WTC11 (cell line): ENCODE measurements around the gene HSD17B14. TPM values are rescaled to one million over a fixed set of nuclear protein-coding genes. Genes with fewer than 3 reads are reported as not detected.

Experiments
- ATAC-seq: fragments of 200-7000 bp; cut with Tn5 transposase; 2 replicates; pipeline ENCODE4 v1.10.0; 2021; ENCODE audit warnings: mild to moderate bottlenecking, moderate library complexity
- CTCF ChIA-PET: fragments of 300-600 bp; sonication (Branson Sonifier 250); formaldehyde crosslinking; loops from one replicate; lab custom pipeline; 2021; ENCODE audit warnings: antibody characterized with exemption; lab: Charles Lee
- POLR2A ChIA-PET: fragments of 350-600 bp; sonication (Branson Sonifier 250); formaldehyde crosslinking; loops from one replicate; lab custom pipeline; 2021; ENCODE audit warnings: antibody characterized with exemption; lab: Charles Lee
- DNase-seq: peaks from one replicate; pipeline ENCODE4 v3.0.0; 2021; ENCODE audit warnings: low spot score
- H3K27ac Mint-ChIP-seq: 2 replicates; pipeline ENCODE4 v1.8.0; 2021; ENCODE audit warnings: mixed read lengths
- H3K27me3 Mint-ChIP-seq: 2 replicates; pipeline ENCODE4 v1.8.0; 2021; ENCODE audit warnings: low read depth, mild to moderate bottlenecking, moderate library complexity, mixed read lengths
- H3K36me3 Mint-ChIP-seq: 2 replicates; pipeline ENCODE4 v1.8.0; 2021; ENCODE audit warnings: mixed read lengths
- H3K4me1 Mint-ChIP-seq: 2 replicates; pipeline ENCODE4 v1.8.0; 2022; ENCODE audit warnings: mixed read lengths
- H3K4me3 Mint-ChIP-seq: 2 replicates; pipeline ENCODE4 v1.8.0; 2021; ENCODE audit warnings: mild to moderate bottlenecking, moderate library complexity, mixed read lengths
- H3K9me3 Mint-ChIP-seq: 2 replicates; pipeline ENCODE4 v1.8.0; 2021; ENCODE audit warnings: mixed read lengths
- ETV6 ChIP-seq: sonication (generic); formaldehyde crosslinking; IDR thresholded peaks from 2 replicates; pipeline ENCODE4 v1.8.1; 2022; ENCODE audit warnings: mild to moderate bottlenecking, missing genetic modification reagents
- GRHL2 ChIP-seq: fragments of 250-450 bp; sonication (Bioruptor Pico); IDR thresholded peaks from 2 replicates; pipeline ENCODE4 v1.8.0; 2022; ENCODE audit warnings: mild to moderate bottlenecking, moderate library complexity; ENCODE audit not compliant: insufficient replicate concordance, severe bottlenecking
- NFATC4 ChIP-seq: fragments of 250-450 bp; sonication (Bioruptor Pico); IDR thresholded peaks from 2 replicates; pipeline ENCODE4 v1.9.0; 2021; ENCODE audit warnings: mild to moderate bottlenecking
- NFE2L1 ChIP-seq: sonication (generic); formaldehyde crosslinking; IDR thresholded peaks from 2 replicates; pipeline ENCODE4 v1.8.1; 2023; ENCODE audit warnings: missing genetic modification reagents
- NR1H2 ChIP-seq: sonication (generic); formaldehyde crosslinking; IDR thresholded peaks from 2 replicates; pipeline ENCODE4 v1.9.0; 2021; ENCODE audit warnings: mild to moderate bottlenecking, moderate library complexity, missing genetic modification reagents
- NR2C2 ChIP-seq: sonication (generic); formaldehyde crosslinking; IDR thresholded peaks from 2 replicates; pipeline ENCODE4 v1.8.0; 2022; ENCODE audit warnings: mild to moderate bottlenecking, missing genetic modification reagents
- SOX15 ChIP-seq: fragments of 250-450 bp; sonication (Bioruptor Pico); IDR thresholded peaks from 2 replicates; pipeline ENCODE4 v1.9.0; 2021; ENCODE audit warnings: mild to moderate bottlenecking
- ZBTB21 ChIP-seq: sonication (generic); formaldehyde crosslinking; IDR thresholded peaks from 2 replicates; pipeline ENCODE4 v1.8.1; 2023; ENCODE audit warnings: mild to moderate bottlenecking, missing genetic modification reagents, borderline replicate concordance
- ZNF138 ChIP-seq: sonication (generic); formaldehyde crosslinking; conservative IDR thresholded peaks from 2 replicates; pipeline ENCODE4 v1.8.1; 2022; ENCODE audit warnings: mild to moderate bottlenecking, moderate library complexity, missing genetic modification reagents
- total RNA-seq: library from RNA; stranded (reverse); gene quantifications from 3 replicates; pipeline ENCODE4 v1.2.3, GENCODE V29; 2021
- TF ChIP-seq, protein P1 (sequence below): sonication (generic); formaldehyde crosslinking; conservative IDR thresholded peaks from 2 replicates; pipeline ENCODE4 v1.8.1; 2022; ENCODE audit warnings: mild to moderate bottlenecking, missing genetic modification reagents
- TF ChIP-seq, protein P2 (sequence below): sonication (generic); formaldehyde crosslinking; IDR thresholded peaks from 2 replicates; pipeline ENCODE4 v1.8.0; 2023; ENCODE audit warnings: missing genetic modification reagents, mild to moderate bottlenecking, borderline replicate concordance
- TF ChIP-seq, protein P3 (sequence below): sonication (generic); formaldehyde crosslinking; IDR thresholded peaks from 2 replicates; pipeline ENCODE4 v1.8.0; 2022; ENCODE audit warnings: missing genetic modification reagents
- TF ChIP-seq, protein P4 (sequence below): sonication (generic); formaldehyde crosslinking; IDR thresholded peaks from 2 replicates; pipeline ENCODE4 v1.8.0; 2022; ENCODE audit warnings: mild to moderate bottlenecking, missing genetic modification reagents
- TF ChIP-seq, protein P5 (sequence below): fragments of 250-450 bp; sonication (Bioruptor Pico); IDR thresholded peaks from 2 replicates; pipeline ENCODE4 v1.9.0; 2021; ENCODE audit warnings: mild to moderate bottlenecking
- TF ChIP-seq, protein P6 (sequence below): sonication (generic); formaldehyde crosslinking; IDR thresholded peaks from 2 replicates; pipeline ENCODE4 v1.8.1; 2022; ENCODE audit warnings: mild to moderate bottlenecking, moderate library complexity, missing genetic modification reagents

The HSD17B14 gene
- total RNA-seq, 1 experiment from 2014 or later, result 11.4 TPM

DNA sequence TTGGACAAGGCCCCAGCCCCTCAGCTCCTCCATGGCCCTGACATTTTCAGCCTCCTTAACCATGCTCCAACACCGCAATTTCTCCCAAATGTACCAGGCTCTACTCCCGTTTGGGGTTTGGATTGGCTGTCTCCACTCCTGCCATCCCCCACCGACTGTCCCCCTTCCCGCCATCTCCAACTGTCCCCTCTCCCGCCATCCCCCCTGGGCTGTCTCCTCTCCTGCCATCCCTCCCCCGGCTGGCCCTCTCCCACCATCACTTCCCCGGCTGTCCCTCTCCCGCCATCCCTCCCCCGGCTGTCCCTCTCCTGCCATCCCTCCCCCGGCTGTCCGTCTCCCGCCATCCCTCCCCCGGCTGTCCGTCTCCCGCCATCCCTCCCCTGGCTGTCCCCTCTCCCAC, 30.8 kb downstream of the HSD17B14 start (continued):
- TF ChIP-seq, protein P1, sequence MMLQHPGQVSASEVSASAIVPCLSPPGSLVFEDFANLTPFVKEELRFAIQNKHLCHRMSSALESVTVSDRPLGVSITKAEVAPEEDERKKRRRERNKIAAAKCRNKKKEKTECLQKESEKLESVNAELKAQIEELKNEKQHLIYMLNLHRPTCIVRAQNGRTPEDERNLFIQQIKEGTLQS, result no peak
- TF ChIP-seq NR1H2 (CRISPR knock-in tag), result no peak
- TF ChIP-seq, protein P2, sequence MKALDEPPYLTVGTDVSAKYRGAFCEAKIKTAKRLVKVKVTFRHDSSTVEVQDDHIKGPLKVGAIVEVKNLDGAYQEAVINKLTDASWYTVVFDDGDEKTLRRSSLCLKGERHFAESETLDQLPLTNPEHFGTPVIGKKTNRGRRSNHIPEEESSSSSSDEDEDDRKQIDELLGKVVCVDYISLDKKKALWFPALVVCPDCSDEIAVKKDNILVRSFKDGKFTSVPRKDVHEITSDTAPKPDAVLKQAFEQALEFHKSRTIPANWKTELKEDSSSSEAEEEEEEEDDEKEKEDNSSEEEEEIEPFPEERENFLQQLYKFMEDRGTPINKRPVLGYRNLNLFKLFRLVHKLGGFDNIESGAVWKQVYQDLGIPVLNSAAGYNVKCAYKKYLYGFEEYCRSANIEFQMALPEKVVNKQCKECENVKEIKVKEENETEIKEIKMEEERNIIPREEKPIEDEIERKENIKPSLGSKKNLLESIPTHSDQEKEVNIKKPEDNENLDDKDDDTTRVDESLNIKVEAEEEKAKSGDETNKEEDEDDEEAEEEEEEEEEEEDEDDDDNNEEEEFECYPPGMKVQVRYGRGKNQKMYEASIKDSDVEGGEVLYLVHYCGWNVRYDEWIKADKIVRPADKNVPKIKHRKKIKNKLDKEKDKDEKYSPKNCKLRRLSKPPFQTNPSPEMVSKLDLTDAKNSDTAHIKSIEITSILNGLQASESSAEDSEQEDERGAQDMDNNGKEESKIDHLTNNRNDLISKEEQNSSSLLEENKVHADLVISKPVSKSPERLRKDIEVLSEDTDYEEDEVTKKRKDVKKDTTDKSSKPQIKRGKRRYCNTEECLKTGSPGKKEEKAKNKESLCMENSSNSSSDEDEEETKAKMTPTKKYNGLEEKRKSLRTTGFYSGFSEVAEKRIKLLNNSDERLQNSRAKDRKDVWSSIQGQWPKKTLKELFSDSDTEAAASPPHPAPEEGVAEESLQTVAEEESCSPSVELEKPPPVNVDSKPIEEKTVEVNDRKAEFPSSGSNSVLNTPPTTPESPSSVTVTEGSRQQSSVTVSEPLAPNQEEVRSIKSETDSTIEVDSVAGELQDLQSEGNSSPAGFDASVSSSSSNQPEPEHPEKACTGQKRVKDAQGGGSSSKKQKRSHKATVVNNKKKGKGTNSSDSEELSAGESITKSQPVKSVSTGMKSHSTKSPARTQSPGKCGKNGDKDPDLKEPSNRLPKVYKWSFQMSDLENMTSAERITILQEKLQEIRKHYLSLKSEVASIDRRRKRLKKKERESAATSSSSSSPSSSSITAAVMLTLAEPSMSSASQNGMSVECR (CRISPR knock-in tag), result no peak
- TF ChIP-seq, protein P3, sequence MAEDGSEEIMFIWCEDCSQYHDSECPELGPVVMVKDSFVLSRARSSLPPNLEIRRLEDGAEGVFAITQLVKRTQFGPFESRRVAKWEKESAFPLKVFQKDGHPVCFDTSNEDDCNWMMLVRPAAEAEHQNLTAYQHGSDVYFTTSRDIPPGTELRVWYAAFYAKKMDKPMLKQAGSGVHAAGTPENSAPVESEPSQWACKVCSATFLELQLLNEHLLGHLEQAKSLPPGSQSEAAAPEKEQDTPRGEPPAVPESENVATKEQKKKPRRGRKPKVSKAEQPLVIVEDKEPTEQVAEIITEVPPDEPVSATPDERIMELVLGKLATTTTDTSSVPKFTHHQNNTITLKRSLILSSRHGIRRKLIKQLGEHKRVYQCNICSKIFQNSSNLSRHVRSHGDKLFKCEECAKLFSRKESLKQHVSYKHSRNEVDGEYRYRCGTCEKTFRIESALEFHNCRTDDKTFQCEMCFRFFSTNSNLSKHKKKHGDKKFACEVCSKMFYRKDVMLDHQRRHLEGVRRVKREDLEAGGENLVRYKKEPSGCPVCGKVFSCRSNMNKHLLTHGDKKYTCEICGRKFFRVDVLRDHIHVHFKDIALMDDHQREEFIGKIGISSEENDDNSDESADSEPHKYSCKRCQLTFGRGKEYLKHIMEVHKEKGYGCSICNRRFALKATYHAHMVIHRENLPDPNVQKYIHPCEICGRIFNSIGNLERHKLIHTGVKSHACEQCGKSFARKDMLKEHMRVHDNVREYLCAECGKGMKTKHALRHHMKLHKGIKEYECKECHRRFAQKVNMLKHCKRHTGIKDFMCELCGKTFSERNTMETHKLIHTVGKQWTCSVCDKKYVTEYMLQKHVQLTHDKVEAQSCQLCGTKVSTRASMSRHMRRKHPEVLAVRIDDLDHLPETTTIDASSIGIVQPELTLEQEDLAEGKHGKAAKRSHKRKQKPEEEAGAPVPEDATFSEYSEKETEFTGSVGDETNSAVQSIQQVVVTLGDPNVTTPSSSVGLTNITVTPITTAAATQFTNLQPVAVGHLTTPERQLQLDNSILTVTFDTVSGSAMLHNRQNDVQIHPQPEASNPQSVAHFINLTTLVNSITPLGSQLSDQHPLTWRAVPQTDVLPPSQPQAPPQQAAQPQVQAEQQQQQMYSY (CRISPR knock-in tag), result no peak

DNA sequence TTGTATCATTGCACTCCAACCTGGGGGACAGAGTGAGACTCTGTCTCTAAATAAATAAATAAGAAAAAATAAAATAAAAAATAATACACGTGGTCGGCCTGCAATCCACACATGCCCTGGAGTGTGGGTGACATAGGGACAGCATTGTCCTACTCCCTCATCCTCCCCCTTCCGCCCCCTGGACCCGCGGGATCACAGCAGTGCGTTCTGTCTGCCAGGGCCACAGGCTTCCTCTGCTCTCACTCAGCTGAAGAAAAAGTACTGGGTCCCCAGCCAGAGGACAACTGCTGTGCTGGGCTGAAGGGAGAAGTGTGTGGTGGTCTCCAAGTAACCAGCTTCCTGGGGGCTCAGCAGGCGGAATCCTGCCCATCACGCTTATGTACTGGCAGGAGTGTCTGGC, 31.8 kb downstream of the HSD17B14 start:
- TF ChIP-seq, protein P4, sequence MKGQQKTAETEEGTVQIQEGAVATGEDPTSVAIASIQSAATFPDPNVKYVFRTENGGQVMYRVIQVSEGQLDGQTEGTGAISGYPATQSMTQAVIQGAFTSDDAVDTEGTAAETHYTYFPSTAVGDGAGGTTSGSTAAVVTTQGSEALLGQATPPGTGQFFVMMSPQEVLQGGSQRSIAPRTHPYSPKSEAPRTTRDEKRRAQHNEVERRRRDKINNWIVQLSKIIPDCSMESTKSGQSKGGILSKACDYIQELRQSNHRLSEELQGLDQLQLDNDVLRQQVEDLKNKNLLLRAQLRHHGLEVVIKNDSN (CRISPR knock-in tag), result no peak
- TF ChIP-seq ZNF138 (no peak), NFATC4 (CRISPR knock-in tag) (no peak), GRHL2 (no peak), NFE2L1 (CRISPR knock-in tag) (no peak), ETV6 (CRISPR knock-in tag) (no peak), ZBTB21 (CRISPR knock-in tag) (no peak)
- TF ChIP-seq, protein P5, sequence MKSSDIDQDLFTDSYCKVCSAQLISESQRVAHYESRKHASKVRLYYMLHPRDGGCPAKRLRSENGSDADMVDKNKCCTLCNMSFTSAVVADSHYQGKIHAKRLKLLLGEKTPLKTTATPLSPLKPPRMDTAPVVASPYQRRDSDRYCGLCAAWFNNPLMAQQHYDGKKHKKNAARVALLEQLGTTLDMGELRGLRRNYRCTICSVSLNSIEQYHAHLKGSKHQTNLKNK, result no peak
- Mint-ChIP-seq H3K27me3 (peaks cover 6% of the 10 kb centered on the region), H3K36me3 (no peaks in the 10 kb centered on the region), H3K9me3 (no peaks in the 10 kb centered on the region), H3K27ac (no peak overlapping the region), H3K4me1 (peaks cover 25% of the 10 kb centered on the region), H3K4me3 (no peak overlapping the region)
- POLR2A ChIA-PET, result no interaction called here
- no peak for DNase-seq
- no peak for ATAC-seq
- CTCF ChIA-PET, result interaction anchor here (1.0 to 1.9 kb wide), 2 partner anchors 9 kb away, joined by 3 to 6 read pairs; no protein-coding TSS in a partner anchor

DNA sequence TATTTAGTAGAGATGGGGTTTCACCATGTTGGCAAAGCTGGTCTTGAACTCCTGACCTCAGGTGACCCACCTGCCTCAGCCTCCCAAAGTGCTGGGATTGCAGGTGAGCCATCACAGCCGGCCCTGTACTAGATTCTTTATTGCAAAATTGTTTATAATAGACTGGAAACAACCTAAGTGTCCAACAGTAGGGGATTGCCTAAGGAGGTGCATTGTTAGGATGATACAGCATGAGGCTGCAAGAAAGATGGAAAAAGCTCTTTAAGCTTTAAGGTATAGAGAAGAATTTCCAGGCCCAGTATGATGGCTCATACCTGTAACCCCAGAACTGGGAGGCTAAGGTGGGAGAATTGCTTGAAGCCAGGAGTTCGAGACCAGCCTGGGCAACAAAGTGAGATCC, 33.7 kb downstream of the HSD17B14 start:
- Mint-ChIP-seq H3K27me3 (no peaks in the 10 kb centered on the region; the same call in 1 of the 2 replicates), H3K36me3 (no peaks in the 10 kb centered on the region), H3K27ac (no peak overlapping the region), H3K9me3 (no peaks in the 10 kb centered on the region), H3K4me1 (peaks cover 32% of the 10 kb centered on the region), H3K4me3 (no peak overlapping the region)
- no peak for DNase-seq
- POLR2A ChIA-PET, result no interaction called here
- CTCF ChIA-PET, result interaction anchor here (0.6 to 1.9 kb wide), 4 partner anchors 7 to 325 kb away, joined by 3 to 6 read pairs (median 4); no protein-coding TSS in a partner anchor
- TF ChIP-seq NR2C2 (CRISPR knock-in tag) (no peak), SOX15 (CRISPR knock-in tag) (no peak)
- TF ChIP-seq, protein P6, sequence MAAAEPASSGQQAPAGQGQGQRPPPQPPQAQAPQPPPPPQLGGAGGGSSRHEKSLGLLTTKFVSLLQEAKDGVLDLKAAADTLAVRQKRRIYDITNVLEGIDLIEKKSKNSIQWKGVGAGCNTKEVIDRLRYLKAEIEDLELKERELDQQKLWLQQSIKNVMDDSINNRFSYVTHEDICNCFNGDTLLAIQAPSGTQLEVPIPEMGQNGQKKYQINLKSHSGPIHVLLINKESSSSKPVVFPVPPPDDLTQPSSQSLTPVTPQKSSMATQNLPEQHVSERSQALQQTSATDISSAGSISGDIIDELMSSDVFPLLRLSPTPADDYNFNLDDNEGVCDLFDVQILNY (CRISPR knock-in tag), result no peak
- ATAC-seq, result no peak
